GM21529 (cell line): ENCODE measurements around the gene TP63.
A peak's percentile ranks its signal among the peaks of the same experiment; 100 is the strongest.

ENCODE experiments used
- ATAC-seq: cut with Tn5 transposase; IDR thresholded peaks from one replicate; pipeline ENCODE4 v1.9.1; 2021; ENCODE audit not compliant: unreplicated experiment

TP63 gene

DNA sequence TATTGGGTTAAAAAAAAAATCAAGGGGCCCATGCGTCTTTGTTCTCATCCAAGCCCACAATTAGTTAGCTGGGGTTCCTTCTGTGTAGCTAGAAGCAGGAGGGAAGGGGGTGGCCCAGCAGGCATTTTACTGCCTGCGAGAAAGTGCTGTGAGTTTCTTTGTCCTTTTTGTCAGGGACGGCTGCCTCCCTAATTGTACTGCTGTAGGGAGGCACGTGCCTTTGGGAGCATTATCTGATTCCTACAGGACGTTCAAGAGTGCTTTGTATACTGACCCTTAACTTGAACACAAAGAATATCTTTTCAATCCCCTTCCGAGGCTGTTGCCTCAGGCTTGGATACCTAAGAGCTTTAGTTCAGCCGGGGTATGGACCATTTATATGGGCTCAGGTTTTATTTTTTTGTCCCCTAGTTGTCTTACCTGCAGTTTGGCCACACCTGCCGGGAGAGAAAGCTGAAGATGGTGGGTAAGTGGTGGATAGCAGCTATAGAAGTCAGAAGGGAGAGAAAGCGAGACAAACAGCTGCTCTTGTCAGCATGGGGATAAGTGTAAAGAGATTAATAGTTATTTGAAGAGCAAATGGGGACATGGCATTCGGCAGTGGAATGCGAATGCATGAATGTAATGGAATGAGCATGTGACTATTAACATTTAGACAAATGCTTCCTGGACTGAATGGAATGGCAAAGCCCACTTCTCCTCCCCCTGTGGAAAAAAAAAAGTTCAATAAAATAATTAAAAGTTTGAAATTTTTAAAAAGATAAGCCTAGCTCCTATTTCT lies 175.2 kb downstream of the TP63 start:
- ATAC-seq = no peak

DNA sequence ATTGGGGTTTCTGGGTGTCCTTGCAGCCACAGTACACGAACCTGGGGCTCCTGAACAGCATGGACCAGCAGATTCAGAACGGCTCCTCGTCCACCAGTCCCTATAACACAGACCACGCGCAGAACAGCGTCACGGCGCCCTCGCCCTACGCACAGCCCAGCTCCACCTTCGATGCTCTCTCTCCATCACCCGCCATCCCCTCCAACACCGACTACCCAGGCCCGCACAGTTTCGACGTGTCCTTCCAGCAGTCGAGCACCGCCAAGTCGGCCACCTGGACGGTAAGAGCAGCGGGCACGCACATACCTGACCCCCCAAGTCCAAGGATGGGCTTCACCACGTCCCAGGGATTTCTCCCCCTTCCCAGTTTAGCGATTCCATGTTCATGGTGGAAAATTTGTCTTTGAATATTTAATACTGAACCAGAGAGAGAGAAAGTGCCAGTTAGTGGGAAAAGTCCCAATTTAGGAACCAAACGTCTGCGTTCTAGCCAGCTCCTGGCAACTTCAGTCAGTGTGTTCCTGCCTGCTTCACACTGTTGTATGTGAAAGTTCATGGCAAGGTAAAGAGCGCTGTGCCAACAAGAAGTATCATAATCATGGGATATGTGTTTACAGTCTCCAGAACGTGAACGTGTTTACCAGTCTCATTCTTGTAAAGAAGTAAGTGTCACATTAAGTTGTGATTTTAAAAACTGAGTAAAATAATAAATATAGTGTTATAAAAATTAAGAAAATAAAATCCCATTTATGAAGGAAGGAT lies 177.2 kb downstream of the TP63 start:
- no peak for ATAC-seq

DNA sequence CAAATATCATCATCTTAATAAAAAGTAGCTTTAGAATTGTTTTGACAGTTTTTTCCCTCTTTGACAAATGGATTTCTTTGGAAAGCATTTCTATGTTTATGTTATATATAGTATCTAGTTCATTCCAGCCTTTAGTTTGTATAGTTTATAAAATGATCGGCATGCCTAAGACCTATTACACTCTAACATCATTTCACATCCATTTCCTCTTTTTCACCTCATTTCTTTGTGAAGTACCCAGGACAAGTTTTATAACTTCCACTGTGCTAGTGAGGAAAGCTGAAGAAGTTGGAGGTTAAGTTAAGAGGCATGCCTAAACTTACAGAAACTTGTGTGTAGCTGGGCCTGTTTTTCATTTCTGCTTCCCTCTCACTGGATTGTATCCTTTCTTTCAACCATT lies 178.4 kb downstream of the TP63 start:
- no peak for ATAC-seq

DNA sequence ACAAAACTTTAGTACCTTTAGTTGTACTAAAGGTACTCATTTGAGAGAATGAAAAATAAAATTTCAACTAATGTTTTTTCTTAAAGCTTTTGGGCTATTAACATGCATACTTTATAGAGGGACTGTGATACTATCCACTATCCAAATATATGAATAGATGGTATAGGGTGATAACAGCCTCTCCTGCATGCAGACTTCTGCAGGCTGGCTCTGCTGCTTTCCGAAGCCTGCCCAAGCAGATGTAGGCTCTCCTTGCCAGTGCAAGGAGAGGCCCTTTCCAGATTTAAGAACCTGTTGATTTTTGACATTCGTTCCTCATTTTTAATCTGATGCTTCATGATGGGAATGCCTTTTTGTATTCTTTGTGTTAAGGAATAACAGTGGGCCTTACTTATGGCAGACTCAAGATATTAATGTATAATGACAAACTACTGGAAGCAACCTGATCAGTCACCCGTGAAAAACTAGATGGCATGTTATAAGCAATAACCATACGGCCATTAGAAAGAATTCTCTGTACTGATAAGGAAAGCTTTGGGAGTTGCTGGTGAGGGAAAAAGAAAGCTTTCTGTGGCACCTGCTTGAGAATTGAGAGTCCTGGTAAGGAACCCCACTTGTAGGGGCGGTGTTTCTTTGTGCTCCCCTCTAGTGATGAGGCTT lies 181.7 kb downstream of the TP63 start:
- ATAC-seq = no peak

DNA sequence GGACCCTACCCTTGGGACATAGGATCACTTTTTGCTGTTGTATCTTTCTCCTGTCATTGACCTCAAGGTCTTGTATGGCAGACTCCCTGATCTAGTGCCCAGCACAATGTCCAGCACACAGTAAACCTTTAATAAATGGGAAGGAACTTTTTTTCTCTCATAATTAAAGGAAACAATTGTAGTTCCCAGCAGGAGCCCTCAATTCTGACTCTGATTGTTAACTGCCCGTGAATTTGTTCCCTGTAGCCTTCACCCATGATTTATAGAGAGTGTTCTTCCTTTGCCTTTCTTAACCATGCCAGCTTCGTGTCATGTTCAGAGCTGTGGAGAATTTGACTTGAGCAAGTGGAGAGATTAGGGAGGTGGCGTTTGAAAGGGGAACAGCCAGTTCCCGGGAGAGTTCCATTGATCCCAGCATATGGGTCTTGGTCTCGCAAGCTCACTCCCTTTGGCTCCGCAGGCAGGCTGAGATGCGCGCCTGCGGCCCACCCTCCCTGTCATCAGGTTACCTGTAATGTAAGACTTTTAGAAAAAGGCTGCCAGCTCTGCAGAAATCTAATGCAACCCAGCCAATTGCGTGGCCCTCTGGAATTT lies 182.6 kb downstream of the TP63 start:
- no peak for ATAC-seq

DNA sequence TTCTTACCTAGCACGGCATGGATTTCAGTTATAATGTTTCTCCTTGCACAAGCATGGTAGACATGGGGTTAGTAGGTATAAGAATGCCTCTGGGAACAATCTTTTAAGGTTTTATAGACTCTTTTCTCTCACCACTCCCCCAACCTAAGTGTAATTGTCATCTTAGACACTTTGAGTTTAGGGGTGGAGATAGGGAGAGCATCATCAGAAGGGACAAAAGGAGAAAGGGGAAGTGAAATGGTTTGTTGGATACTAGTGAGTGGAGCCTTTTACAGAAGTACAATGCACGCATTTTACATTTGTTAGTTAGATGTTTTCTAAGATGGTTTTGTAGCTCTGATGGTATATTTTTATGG lies 189.2 kb downstream of the TP63 start:
- ATAC-seq = peak; percentile 86

DNA sequence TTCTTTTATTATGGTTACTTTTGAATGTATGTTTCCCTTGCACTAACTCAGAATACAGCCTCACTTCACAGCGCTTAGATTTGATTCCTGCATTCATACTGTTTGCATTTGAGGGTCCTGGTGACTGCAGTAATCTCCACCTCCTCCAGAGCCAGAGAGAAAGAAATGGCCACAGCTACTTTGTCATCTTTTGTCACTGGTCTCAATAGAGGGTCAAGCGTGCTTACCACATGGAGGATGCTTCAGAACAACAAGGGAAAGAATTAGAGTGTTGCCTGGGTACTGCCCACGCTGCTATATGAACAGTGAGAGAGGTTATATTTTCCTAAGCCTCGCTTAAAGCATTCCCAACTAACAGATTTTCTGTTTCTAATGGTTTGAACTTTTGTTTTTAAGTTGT lies 190.1 kb downstream of the TP63 start:
- ATAC-seq = no peak

DNA sequence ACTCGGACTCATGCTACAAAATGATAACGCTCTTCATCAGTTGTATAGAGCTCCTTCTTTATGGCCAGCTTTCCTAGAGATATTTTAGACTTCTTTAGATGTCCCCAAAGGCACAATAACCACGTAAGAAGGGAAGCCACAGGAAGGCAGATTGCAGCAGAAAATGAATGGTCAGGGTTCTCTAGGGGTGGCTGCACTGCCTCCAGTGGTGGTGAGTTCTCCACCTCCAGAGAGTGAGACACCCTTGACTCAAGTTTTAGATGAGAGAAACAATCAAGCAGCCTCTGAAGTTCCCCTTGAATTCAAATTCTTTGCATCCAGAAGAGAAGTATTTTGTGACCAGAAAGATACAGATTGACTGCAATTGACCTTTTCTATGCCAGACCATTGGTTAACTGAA lies 191.5 kb downstream of the TP63 start:
- ATAC-seq = no peak

DNA sequence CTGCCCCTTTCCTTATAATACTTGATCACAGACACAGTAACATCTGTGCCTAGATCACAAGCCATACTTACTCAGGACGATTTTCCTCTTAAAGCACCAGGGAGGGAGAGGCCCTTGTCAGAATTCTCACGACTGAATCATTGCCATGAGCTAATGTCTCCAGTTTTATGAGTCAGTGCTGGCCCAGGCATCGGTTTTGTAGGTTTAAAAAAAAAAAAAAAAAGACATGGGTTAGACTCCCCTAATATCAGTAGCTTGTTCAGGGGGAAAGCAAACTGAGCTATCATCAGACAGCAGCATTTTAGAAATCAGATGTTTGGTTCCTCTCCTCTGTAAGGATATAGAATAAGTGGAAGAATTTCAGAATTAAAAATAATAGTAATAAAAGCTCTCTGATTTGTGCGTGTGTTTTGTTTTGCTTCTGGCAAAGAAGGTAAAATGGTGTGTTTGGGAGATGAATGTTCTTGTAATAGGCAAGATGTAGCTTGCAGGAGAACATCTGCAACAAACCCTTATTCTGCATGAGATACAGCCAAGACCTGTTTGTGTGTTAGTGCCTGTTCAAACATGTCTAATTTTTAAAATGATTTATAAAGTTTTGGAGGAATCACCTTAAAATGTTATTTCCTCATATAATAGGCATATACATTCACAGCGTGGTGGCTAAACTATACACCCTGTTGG lies 193.6 kb downstream of the TP63 start:
- ATAC-seq = no peak

DNA sequence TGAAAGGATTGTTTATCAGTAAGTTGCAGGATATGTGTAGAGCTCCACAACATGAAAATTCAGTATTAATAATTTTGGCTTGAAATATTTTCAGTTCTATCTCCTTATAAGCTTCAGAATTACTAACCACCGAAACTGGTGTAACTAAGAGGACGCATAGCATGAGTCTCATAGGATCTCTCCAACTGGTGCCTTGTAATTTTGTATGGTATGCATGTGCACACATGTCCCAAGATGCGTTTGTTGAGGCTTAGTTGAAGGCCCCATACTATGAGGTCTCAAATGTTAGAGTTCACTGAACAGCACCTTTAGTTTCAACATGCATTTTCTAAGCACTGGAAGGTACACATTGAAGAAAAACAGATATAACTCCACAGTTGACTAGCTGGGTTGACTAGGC lies 195.4 kb downstream of the TP63 start:
- ATAC-seq = no peak

DNA sequence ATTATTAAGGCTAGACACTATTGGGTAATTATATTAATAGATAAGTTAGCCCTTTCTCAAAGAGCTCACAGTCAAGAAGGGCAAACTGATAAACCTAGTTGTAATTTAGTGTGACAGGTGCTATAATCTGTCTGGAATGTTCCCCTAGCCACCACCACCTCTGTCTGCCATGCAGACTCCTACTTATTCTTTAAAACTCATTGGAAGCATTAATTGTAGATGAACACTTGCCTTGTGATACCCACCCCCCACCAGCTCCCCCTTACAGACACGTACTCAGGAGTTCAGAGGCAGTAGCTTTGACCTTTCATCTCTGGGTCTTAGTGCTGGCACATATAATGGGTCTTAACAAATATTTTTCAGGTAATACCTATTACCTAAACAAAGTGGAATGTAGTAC lies 195.9 kb downstream of the TP63 start:
- no peak for ATAC-seq

DNA sequence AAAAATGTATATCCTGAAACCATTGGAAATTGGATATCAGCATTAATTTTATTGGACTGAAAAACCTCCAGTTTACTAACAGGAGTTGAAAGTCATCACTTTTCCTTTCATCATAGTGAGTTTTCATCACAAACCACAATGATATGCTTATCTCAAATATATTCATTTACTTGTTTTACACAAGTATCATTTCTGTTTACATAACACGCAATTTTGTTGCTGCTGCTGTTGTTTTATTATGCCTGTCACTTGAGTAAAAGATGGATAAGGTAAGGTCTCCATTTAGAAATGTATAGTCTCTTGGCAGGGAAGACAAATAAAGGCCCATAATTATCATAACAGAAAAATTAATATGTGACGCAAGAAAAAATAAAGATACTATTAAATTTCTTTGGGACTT lies 199.2 kb downstream of the TP63 start:
- no peak for ATAC-seq

DNA sequence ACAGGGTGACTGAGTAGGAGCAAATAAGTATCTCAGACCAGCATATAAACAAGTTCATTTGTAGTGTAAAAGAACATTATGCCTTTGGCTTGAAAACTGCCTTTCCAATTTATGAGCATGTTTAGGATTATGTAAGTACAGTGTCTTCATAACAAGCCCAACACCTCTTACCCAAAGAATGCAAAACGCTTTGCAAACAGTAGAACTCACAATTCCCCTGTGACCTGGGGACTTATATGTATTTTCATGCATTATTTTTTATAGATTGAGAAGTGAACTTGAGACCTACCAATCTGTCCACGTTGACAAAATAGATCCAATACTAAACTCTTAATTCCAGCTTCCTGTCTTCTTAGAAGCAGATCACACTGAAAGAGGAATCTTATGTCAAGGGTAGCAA lies 202.1 kb downstream of the TP63 start:
- no peak for ATAC-seq

DNA sequence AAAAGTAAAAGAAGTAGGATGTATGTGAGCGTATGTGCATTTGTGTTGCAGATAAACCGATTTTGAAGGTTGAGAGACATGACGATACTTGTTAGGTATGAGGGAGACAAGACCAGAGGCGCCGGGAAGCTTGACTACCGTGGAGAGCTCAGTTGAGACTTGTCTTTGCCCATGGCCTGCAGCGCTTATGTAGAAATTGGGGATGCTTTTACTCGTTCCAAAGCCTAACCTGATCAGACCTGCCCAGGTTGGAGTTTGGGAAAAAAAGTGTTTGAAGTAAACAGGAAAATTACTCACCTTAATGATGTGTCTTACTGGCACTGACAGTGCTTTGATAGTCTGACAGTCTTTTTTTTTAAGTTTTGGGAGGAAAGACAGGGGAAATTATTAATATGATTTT lies 202.8 kb downstream of the TP63 start:
- no peak for ATAC-seq

DNA sequence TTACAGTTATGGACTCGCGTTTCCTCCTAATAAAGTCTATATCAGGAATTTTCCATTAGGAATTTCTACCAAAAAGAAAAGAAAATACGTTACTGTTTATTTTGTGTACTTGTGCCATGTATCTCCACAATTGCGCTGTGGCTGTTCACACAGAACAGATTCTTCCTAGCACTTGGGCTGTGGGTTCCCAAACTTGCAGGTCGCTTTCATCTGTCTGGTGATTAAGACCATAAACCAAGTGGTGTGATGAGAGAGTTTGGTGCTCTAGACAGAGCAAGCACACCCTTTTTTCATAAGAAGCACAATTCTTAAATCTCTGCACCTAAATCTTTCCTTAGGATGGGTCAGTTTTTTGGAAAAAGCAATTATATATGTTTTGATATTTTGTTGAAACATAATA lies 203.3 kb downstream of the TP63 start:
- ATAC-seq = no peak

DNA sequence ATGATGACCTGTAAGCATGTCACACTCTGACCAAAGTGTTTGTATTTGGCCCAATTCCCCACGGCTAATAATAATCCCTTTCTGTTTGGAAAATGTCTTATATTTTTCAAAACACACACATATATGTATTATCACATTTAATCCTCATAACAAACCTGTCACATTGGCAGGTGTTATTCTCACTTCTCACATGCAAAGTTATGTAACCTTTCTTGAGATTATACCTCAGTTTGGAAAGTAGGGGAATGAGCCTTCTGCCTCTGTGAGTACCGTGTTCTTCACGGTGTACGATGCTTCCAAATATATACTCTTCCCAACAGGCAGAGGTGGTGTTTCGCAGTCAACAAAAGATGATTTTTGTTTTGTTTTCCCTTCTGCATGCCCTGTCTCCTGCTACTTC lies 205.6 kb downstream of the TP63 start:
- ATAC-seq = no peak

DNA sequence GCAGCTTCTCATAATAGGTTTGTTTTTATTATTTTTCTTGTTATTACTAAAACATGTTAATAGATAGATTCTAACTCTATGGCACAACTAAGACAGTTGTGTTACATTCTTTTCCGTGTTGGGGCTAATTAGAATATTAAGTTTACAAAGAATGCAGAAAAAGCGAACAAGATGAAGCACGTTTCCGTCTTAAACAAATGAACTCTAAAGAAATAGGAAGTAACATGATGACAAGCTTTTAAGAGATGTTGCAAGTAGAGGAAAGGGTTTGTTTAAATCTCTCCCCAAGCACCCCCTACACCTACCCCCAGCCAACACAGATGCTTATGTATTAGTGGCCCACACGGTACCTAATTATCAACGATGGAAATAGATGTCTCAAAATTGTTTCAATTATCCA lies 207.1 kb downstream of the TP63 start:
- ATAC-seq = no peak

DNA sequence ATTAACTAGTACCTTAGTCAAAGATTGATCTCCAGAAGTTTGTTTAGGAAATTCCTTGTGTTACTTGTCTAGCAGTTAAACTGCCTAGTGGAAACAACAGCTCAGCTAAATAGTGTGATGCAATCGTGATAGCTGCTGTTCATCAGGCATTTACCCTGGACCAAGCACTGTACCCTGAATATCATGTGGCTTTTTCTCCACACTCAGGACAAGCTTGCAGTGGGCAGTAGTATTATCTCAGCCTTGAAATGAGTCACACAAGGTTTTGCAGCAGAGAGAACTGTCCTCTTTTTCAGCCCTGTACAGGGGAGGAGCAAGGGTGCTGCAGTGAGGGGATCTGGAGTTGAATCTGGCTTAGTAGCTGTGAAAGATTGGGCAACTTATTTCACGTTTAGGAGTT lies 208.4 kb downstream of the TP63 start:
- no peak for ATAC-seq

DNA sequence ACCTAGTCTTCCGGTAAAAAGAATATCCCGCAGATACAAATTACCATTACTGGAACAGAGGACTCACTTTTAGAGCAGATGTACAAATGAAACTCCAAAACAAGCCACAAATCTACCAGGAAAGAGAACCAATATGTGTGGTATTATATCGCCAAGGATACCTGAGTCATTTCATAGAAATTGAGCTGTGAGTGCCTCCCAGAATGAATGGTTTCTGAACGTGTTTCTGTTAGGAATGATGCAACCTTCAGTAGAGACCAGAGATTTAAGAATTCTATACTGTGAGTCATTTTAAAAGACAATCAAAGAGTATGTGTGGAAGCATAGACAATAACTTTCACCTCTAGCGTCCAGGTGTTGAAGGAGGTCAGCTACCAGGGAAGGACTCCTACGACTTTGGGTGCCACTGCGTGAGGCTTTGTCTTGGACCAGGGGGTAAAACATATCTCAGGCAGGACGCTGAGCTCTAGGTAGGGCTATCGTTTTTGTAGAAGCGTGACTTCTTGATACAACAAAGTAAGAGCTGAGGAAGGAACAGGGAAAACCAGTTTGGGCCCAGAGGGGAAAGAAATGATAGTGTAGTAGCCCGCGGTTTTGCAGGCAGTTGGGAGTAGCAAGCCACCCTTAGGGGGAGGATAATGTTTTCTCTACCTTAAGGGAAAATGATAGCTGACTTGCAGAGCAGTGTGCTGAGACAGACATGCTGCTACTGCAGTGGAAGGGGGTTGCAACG lies 210.4 kb downstream of the TP63 start:
- peak; percentile 60 for ATAC-seq
